OCI-LY1 (cell line): ENCODE results near the gene LINGO3.

Experiments
- CTCF ChIP-seq: fragments of 200-600 bp; sonication (generic), shearing (Covaris generic); IDR thresholded peaks from 2 replicates; pipeline ENCODE4 v1.5.1; 2017; ENCODE audit warnings: mild to moderate bottlenecking, antibody characterized with exemption, low read length, moderate library complexity, mixed read lengths
- EZH2 ChIP-seq: fragments of 200-600 bp; sonication (generic), shearing (Covaris generic); IDR thresholded peaks from 2 replicates; pipeline ENCODE4 v1.8.0; 2017; ENCODE audit warnings: borderline replicate concordance, mixed run types, mild to moderate bottlenecking, antibody characterized with exemption, low read length, moderate library complexity, mixed read lengths

GRCh38 chr19:2278459-2279158 is 29.3 kb downstream of the LINGO3 start:
- TF ChIP-seq CTCF (no peak), EZH2 (no peak)
